GM18508 (cell line): Measurements from ENCODE around the gene RNF224.

ENCODE experiments used
- ATAC-seq: cut with Tn5 transposase; IDR thresholded peaks from one replicate; pipeline ENCODE4 v1.9.1; 2021; ENCODE audit warnings: moderate number of reproducible peaks; ENCODE audit not compliant: insufficient read depth, unreplicated experiment

The RNF224 gene

GRCh38 chr9:137213160-137214060, 13.9 kb upstream of the RNF224 start:
- no peak for ATAC-seq

- no peak for ATAC-seq
Observed at GRCh38 chr9:137214620-137215019, 12.7 kb upstream of the RNF224 start.

- no peak for ATAC-seq
Observed at GRCh38 chr9:137215196-137215986, 11.9 kb upstream of the RNF224 start.

- no peak for ATAC-seq
Observed at GRCh38 chr9:137216188-137216965, 10.9 kb upstream of the RNF224 start.

GRCh38 chr9:137217276-137218211, 9.8 kb upstream of the RNF224 start:
- ATAC-seq = no peak

GRCh38 chr9:137218212-137218753, 9.0 kb upstream of the RNF224 start:
- ATAC-seq = no peak

- ATAC-seq = no peak
Observed at GRCh38 chr9:137218754-137219271, 8.5 kb upstream of the RNF224 start.

GRCh38 chr9:137219757-137220316, 7.5 kb upstream of the RNF224 start:
- no peak for ATAC-seq

GRCh38 chr9:137220317-137221094, 6.8 kb upstream of the RNF224 start:
- no peak for ATAC-seq

- no peak for ATAC-seq
Observed at GRCh38 chr9:137221095-137221505, 6.2 kb upstream of the RNF224 start.

GRCh38 chr9:137221506-137222111, 5.7 kb upstream of the RNF224 start:
- no peak for ATAC-seq

GRCh38 chr9:137222190-137223077, 4.9 kb upstream of the RNF224 start, which contains the start of gene RNF208:
Gene RNF208 (minus strand): TSS chr9:137222240. CDS start chr9:137221212, 1,028 bp downstream.
- no peak for ATAC-seq

GRCh38 chr9:137223078-137223970, 4.0 kb upstream of the RNF224 start:
- ATAC-seq = peak; percentile 42

- no peak for ATAC-seq
Observed at GRCh38 chr9:137224830-137225694, 2.2 kb upstream of the RNF224 start, which contains the start of gene CYSRT1. Gene CYSRT1 (plus strand): TSS chr9:137225174. CDS start chr9:137225622, 448 bp downstream.
